Body of pancreas (tissue), 4 donors: ENCODE measurements around the gene ULK4.

ENCODE experiments used
- POLR2A ChIP-seq, 3 donors: fragments of 450-650 bp; IDR thresholded peaks; one replicate each; pipeline ENCODE4 v1.6.1; 2016; ENCODE audit warnings: antibody characterized with exemption in 3 of 3, mild to moderate bottlenecking in 2 of 3
- TF ChIP-seq, protein P1 (sequence below), 7 experiments: fragments of 450-650 bp in 4 of 7; fragments of 200-600 bp in 3 of 7; sonication (generic) in 3 of 7; IDR thresholded peaks; one replicate each; pipeline ENCODE4 v1.5.1; 2016 to 2019; ENCODE audit warnings: antibody characterized with exemption in 7 of 7

DNA sequence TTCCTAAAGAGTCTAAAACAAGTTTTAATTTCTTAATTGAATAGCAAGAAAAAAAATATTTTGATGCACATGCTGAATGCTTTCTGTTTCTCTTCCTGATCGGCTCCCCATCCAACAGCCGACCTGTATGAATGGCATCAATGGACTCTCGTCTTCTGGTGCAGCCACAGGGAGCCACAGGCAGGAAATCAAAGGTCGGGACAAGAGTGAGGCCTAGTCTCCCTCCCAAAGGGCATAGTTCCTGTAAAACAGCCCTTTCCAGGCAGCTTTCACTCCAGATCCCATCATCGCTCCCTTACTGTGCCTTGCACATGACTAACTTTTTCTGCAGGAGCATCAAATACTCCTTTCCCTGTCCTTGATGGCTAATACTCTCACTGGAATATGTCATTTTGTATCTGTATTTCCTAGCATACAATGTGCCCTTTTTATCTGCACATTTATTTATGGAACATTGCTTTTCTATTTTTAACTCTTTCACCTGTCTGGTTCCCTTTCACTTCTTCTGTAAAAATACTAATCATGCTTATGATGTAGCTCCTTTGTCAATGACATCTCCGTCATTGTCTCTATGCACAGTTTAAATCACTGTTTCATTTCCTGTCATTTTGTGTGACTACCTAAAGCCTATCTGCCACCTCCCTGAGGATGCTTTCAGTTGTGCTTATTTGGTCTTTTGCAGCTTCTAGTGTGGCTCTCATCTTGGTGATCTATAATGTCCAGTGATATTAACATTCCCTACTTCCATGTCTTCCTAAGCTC lies 436.4 kb downstream of the ULK4 start:
- TF ChIP-seq, protein P1, sequence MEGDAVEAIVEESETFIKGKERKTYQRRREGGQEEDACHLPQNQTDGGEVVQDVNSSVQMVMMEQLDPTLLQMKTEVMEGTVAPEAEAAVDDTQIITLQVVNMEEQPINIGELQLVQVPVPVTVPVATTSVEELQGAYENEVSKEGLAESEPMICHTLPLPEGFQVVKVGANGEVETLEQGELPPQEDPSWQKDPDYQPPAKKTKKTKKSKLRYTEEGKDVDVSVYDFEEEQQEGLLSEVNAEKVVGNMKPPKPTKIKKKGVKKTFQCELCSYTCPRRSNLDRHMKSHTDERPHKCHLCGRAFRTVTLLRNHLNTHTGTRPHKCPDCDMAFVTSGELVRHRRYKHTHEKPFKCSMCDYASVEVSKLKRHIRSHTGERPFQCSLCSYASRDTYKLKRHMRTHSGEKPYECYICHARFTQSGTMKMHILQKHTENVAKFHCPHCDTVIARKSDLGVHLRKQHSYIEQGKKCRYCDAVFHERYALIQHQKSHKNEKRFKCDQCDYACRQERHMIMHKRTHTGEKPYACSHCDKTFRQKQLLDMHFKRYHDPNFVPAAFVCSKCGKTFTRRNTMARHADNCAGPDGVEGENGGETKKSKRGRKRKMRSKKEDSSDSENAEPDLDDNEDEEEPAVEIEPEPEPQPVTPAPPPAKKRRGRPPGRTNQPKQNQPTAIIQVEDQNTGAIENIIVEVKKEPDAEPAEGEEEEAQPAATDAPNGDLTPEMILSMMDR (IDR thresholded peaks at IDR 0.05) = no peak
- TF ChIP-seq POLR2A (IDR thresholded peaks at IDR 0.05) = no peak
